ENCODE measurements around the gene LRRC73. TPM values are rescaled to one million over a fixed set of nuclear protein-coding genes. Genes with fewer than 3 reads are reported as not detected.
"Not testable (repeated sequence)": the region's sequence is repeated elsewhere in the genome, so short reads cannot be mapped to it uniquely, and the experiment has no call there.

Gene LRRC73
- total RNA-seq, 1 donor from 2014 or later: 0.10 TPM

DNA sequence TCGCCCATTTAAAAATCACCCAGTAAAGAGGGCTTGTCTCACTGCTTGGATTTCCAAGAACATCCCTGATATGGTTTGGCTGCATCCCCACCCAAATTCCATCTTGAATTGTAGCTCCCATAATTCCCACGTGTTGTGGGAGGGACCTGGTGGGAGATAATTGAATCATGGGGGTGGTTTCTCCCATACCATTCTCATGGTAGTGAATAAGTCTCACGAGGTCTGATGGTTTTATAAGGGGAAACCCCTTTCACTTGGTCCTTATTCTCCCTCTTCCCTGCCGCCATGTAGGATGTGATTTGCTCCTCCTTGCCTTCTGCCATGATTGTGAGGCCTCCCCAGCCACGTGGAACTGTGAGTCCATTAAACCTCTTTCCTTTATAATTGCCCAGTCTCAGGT lies 42.9 kb downstream of the LRRC73 start:
- intact Hi-C loops (cut with micrococcal nuclease): not testable (repeated sequence)

DNA sequence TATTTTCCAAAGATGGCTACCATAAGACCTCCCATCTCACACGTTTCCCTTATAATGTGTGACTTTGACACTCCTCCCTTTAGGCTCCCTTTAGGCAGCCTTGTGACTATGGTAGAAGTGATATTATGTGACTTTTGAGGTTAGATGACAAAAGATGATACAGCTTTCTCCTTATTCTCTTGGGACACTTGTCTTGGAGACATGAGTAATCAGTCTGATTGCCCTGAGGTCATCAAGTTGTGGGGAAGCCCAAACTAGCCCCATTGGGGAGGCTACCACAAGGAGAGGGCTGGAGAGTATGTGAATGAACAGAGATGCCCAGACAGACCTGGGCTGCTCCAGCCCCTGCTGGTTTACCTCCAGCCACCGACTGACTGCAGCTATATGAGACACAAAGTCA lies 44.2 kb downstream of the LRRC73 start:
- intact Hi-C loops (cut with micrococcal nuclease): no loop called here

DNA sequence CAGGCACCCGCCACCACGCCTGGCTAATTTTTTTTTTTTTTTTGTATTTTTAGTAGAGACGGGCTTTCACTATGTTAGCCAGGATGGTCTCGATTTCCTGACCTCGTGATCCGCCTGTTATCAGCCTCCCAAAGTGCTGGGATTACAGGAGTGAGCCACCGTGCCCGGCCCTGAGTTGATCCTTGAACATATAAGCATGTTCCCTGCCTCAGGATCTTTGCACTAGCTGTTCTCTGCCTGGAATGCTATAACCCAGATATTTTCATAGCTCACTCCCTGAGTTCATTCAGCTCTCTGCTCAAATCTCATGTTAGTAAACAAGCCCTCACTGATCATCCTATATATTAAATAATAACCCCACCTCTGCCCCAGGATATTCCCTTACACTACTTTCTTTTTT lies 45.8 kb downstream of the LRRC73 start:
- intact Hi-C loops (cut with micrococcal nuclease): no loop called here

DNA sequence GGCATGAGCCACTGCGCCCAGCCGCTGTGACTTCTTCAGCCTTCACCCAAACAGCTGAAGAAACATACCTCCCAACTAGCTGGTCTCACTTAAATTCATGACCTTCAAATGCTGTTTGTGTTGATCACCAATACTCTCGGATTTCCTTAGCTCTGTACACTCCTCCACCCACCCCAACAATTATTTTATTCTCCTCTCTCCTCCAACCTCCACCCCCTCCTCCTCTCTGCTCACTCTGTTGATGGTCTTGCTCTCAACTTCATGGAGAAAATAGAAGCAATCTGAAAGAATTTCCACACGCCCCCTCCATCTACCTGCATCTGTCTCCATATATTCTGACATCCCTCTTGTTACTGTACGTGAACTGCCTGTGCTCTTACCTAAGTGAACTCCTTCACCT lies 48.2 kb downstream of the LRRC73 start:
- intact Hi-C loops (cut with micrococcal nuclease): no loop called here

DNA sequence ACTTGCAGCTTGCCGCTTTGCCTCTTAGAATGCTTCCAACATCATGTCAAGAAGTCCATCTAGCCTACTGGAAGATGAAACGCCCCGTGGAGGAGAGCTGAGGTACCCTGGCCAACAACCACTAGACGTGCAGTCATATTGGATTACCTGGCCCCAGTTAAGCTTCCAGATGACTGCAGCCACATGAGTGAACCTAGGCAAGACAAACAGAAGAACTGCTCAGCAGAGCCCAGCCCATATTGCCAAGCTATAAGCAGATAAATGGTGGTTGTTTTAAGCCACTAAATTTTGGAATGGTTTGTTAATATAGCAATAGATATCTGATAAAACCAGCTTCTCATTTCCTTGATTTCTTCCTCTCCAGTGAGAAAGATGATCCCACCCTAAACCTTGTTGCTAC lies 50.1 kb downstream of the LRRC73 start:
- intact Hi-C loops (cut with micrococcal nuclease): no loop called here

DNA sequence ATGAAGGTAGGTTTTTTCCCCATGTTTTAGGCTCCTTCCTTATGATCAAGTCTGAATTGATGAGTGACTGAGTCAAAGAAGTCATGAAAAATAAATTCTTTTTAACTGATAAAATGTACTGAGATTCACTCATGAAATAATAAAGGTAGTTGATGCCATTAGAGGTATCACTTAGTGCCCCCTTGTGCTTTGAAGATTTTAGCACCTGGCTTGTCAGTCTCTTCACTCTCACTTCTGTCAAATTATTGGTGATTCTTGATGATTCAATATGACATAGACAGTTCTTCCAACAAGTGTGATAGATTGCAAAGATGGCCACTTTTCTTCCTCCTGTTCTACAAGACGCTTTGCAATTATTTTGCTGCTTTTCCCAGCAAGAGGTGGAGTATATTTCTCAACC lies 50.6 kb downstream of the LRRC73 start:
- intact Hi-C loops (cut with micrococcal nuclease): no loop called here

DNA sequence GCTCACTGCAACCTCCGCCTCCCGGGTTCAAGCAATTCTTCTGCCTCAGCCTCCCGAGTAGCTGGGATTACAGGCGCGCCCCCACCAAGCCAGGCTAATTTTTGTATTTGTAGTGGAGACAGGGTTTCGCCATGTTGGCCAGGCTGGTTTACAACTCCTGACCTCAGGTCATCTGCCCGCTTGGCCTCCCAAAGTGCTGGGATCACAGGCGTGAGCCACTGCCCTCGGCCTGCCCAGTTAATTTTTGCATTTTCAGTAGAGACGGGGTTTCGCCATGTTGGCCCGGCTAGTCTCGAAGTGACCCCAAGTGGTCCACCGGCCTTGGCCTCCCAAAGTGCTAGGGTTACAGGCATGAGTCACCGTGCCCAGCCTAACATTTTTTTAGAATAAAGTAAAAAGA lies 52.0 kb downstream of the LRRC73 start:
- intact Hi-C loops (cut with micrococcal nuclease): not testable (repeated sequence)

DNA sequence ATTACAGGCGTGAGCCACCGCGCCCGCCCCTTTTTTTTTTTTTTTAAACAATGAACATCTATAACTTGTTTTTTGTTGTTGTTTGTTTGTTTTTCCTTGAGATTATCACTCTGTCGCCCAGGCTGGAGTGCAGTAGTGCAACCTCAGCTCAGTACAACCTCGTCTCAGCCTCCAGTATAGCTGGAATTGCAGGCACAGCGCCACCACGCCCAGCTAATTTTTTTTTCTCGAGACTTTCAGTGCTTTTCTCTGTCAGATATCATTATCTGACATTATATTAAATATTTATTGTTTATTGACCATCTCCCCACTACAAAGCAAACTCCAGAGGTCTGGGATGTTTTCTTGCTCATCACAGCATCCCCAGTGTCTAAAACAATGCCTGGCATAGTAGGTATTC lies 52.5 kb downstream of the LRRC73 start:
- intact Hi-C loops (cut with micrococcal nuclease): no loop called here

Other genes starting within 250 kb of the LRRC73 start
- gene SLC22A7, start 212.1 kb downstream of the LRRC73 start, total RNA-seq: not detected in 2 replicates
- gene CRIP3, start 201.5 kb downstream of the LRRC73 start, total RNA-seq: 0.27 TPM in 1 of 2 replicates, not detected in the other
- gene ZNF318, start 140.7 kb downstream of the LRRC73 start, total RNA-seq: 12.0 and 12.1 TPM in 2 replicates
- gene ABCC10, start 82.8 kb downstream of the LRRC73 start, total RNA-seq: 52.3 and 54.5 TPM in 2 replicates
- gene DLK2, start 54.8 kb downstream of the LRRC73 start, total RNA-seq: 0.39 TPM in 2 replicates
- gene TJAP1, start 32.8 kb downstream of the LRRC73 start, total RNA-seq: 38.5 and 43.4 TPM in 2 replicates
- 73.2 and 77.3 TPM in 2 replicates for gene YIPF3, start 6.6 kb upstream of the LRRC73 start, total RNA-seq
- gene POLR1C, start 6.7 kb upstream of the LRRC73 start, total RNA-seq: 40.1 and 45.5 TPM in 2 replicates
- gene XPO5, start 65.7 kb upstream of the LRRC73 start, total RNA-seq: 88.1 and 94.6 TPM in 2 replicates
- gene POLH, start 65.8 kb upstream of the LRRC73 start, total RNA-seq: 62.5 and 68.5 TPM in 2 replicates
- gene GTPBP2, start 118.9 kb upstream of the LRRC73 start, total RNA-seq: 99.1 and 104 TPM in 2 replicates
- 46.8 and 47.1 TPM in 2 replicates for gene MAD2L1BP, start 125.5 kb upstream of the LRRC73 start, total RNA-seq
- gene RSPH9, start 134.7 kb upstream of the LRRC73 start, total RNA-seq: not detected in 2 replicates
- gene MRPS18A, start 177.4 kb upstream of the LRRC73 start, total RNA-seq: 41.6 and 45.0 TPM in 2 replicates

Measured in T-helper 1 cell treated with Interleukin-12 subunit alpha and Interleukin-12 subunit beta and Interleukin-4 antibody, amounts not matched to agents 30 ng/mL and 1 ng/mL, for 36 hours (primary cell).